Mononuclear cell (primary cell): ENCODE measurements around the gene CASTOR1. TPM values are rescaled to one million over a fixed set of nuclear protein-coding genes. Genes with fewer than 3 reads are reported as not detected.

Experiments
- H3K27me3 ChIP-seq: 2 replicates; pipeline ENCODE4 v1.6.0; 2011; ENCODE audit warnings: low read length, control low read depth; ENCODE audit not compliant: insufficient read depth
- H3K4me1 ChIP-seq: 2 replicates; pipeline ENCODE4 v1.5.1; 2011; ENCODE audit warnings: mild to moderate bottlenecking, low read length, control low read depth; ENCODE audit not compliant: insufficient read depth
- H3K4me3 ChIP-seq: 2 replicates; pipeline ENCODE4 v1.5.1; 2011; ENCODE audit warnings: mild to moderate bottlenecking, low read length, moderate library complexity
- H3K9me3 ChIP-seq: 2 replicates; pipeline ENCODE4 v1.5.1; 2011; ENCODE audit warnings: low read depth, mild to moderate bottlenecking, control low read depth, low read length
- total RNA-seq: library from RNA; depleted of rRNA; stranded (reverse); fragments of >200 nt; gene quantifications from one replicate; pipeline ENCODE4 v1.2.3, GENCODE V29; 2012

The CASTOR1 gene
- total RNA-seq, 1 donor = 4.6 TPM

- peaks cover 44% of the 10 kb centered on the region for H3K4me1 ChIP-seq
Observed at GRCh38 chr22:30296833-30297232, 7.5 kb upstream of the CASTOR1 start.

GRCh38 chr22:30296324-30296723 is 7.0 kb upstream of the CASTOR1 start:
- Histone ChIP-seq H3K27me3 (no peaks in the 10 kb centered on the region), H3K4me1 (peaks cover 39% of the 10 kb centered on the region), H3K9me3 (no peaks in the 10 kb centered on the region), H3K4me3 (no peak overlapping the region)

More at GRCh38 chr22:30296833-30297232, 7.5 kb upstream of the CASTOR1 start:
- H3K9me3 ChIP-seq = no peaks in the 10 kb centered on the region
- H3K4me3 ChIP-seq = no peak overlapping the region
- H3K27me3 ChIP-seq = no peaks in the 10 kb centered on the region

GRCh38 chr22:30295576-30295975 is 6.3 kb upstream of the CASTOR1 start:
- no peak overlapping the region for H3K4me3 ChIP-seq
- peaks cover 36% of the 10 kb centered on the region for H3K4me1 ChIP-seq
- no peaks in the 10 kb centered on the region for H3K27me3 ChIP-seq
- H3K9me3 ChIP-seq = no peaks in the 10 kb centered on the region

- Histone ChIP-seq H3K9me3 (no peaks in the 10 kb centered on the region), H3K4me3 (no peak overlapping the region), H3K27me3 (no peaks in the 10 kb centered on the region), H3K4me1 (peaks cover 39% of the 10 kb centered on the region)
Observed at GRCh38 chr22:30294830-30295229, 5.5 kb upstream of the CASTOR1 start.

- Histone ChIP-seq H3K27me3 (no peaks in the 10 kb centered on the region), H3K4me3 (no peak overlapping the region), H3K4me1 (peaks cover 41% of the 10 kb centered on the region), H3K9me3 (no peaks in the 10 kb centered on the region)
Observed at GRCh38 chr22:30294066-30294465, 4.8 kb upstream of the CASTOR1 start.

- Histone ChIP-seq H3K4me3 (no peak overlapping the region), H3K9me3 (no peaks in the 10 kb centered on the region), H3K4me1 (peaks cover 44% of the 10 kb centered on the region), H3K27me3 (no peaks in the 10 kb centered on the region)
Observed at GRCh38 chr22:30293026-30293425, 3.7 kb upstream of the CASTOR1 start.

GRCh38 chr22:30292069-30292970 is 3.0 kb upstream of the CASTOR1 start:
- Histone ChIP-seq H3K27me3 (no peaks in the 10 kb centered on the region), H3K4me3 (no peak overlapping the region), H3K4me1 (peaks cover 44% of the 10 kb centered on the region), H3K9me3 (no peaks in the 10 kb centered on the region)

GRCh38 chr22:30291058-30291892 is 2.0 kb upstream of the CASTOR1 start:
- Histone ChIP-seq H3K9me3 (no peaks in the 10 kb centered on the region), H3K4me3 (no peak overlapping the region), H3K4me1 (peaks cover 39% of the 10 kb centered on the region), H3K27me3 (no peaks in the 10 kb centered on the region)

- Histone ChIP-seq H3K9me3 (no peaks in the 10 kb centered on the region), H3K4me1 (peaks cover 33% of the 10 kb centered on the region), H3K4me3 (no peak overlapping the region), H3K27me3 (no peaks in the 10 kb centered on the region)
Observed at GRCh38 chr22:30290342-30291057, 1.2 kb upstream of the CASTOR1 start.

- Histone ChIP-seq H3K9me3 (no peaks in the 10 kb centered on the region), H3K4me3 (peak overlapping the region; percentile 58), H3K4me1 (peaks cover 32% of the 10 kb centered on the region), H3K27me3 (no peaks in the 10 kb centered on the region)
Observed at GRCh38 chr22:30289980-30290313, 642 bp upstream of the CASTOR1 start.

GRCh38 chr22:30288419-30289140 is 725 bp downstream of the CASTOR1 start:
- Histone ChIP-seq H3K27me3 (no peaks in the 10 kb centered on the region), H3K4me3 (peak overlapping the region; percentile 58), H3K9me3 (no peaks in the 10 kb centered on the region), H3K4me1 (peaks cover 32% of the 10 kb centered on the region)

- no peaks in the 10 kb centered on the region for H3K27me3 ChIP-seq
- H3K9me3 ChIP-seq = no peaks in the 10 kb centered on the region
- H3K4me3 ChIP-seq = no peak overlapping the region
- peaks cover 40% of the 10 kb centered on the region for H3K4me1 ChIP-seq
Observed at GRCh38 chr22:30287648-30288418, 1.5 kb downstream of the CASTOR1 start.

GRCh38 chr22:30286813-30287647 is 2.3 kb downstream of the CASTOR1 start:
- Histone ChIP-seq H3K9me3 (no peaks in the 10 kb centered on the region), H3K4me3 (no peak overlapping the region), H3K27me3 (no peaks in the 10 kb centered on the region), H3K4me1 (peaks cover 48% of the 10 kb centered on the region)
